Endothelial cell of umbilical vein (primary cell): Measurements from ENCODE around the gene LDLRAD3. TPM values are rescaled to one million over a fixed set of nuclear protein-coding genes. Genes with fewer than 3 reads are reported as not detected.

Experiments used
- BruUV-seq: library from RNA; stranded (reverse); fragments of 400-500 nt; replicated peaks from 2 replicates; lab custom pipeline; 2021; lab: Mats Ljungman, UMichigan
- CTCF ChIA-PET: fragments of 300-600, 350-600 bp; sonication (Branson Sonifier 250); formaldehyde crosslinking; loops from one replicate; lab custom pipeline; 2021; ENCODE audit warnings: antibody characterized with exemption, inconsistent platforms; lab: Charles Lee
- POLR2A ChIA-PET: fragments of 300-600, 350-600 bp; sonication (Branson Sonifier 250); formaldehyde crosslinking; loops from one replicate; lab custom pipeline; 2021; ENCODE audit warnings: antibody characterized with exemption, inconsistent platforms; lab: Charles Lee
- DNase-seq: peaks from one replicate; pipeline ENCODE4 v3.0.0-alpha.2; 2011; ENCODE audit warnings: low read depth, low spot score
- FAIRE-seq: peaks from 2 replicates; lab custom pipeline; 2011; peaks lifted over from hg19 to GRCh38; lab: Jason Lieb, UNC
- H2AFZ ChIP-seq: 2 replicates; pipeline ENCODE4 v1.6.0; 2012; ENCODE audit warnings: low read depth, low read length, control low read depth, inconsistent platforms
- H3K27ac ChIP-seq: 2 replicates; pipeline ENCODE4 v1.5.1; 2011; ENCODE audit warnings: low read depth, mild to moderate bottlenecking, control low read depth, low read length, moderate library complexity; ENCODE audit not compliant: insufficient read depth
- H3K27me3 ChIP-seq, 2 experiments: 2 replicates each; pipeline versions ENCODE4 v1.6.0 to v1.6.1; 2011; ENCODE audit warnings: low read length in 2 of 2, mixed read lengths in 1 of 2; ENCODE audit not compliant: control insufficient read depth in 2 of 2, insufficient read depth in 2 of 2
- H3K36me3 ChIP-seq, 2 experiments: 2 replicates in 1 of 2; 3 replicates in 1 of 2; pipeline ENCODE4 v1.5.1; 2011; ENCODE audit warnings: low read length in 2 of 2, mild to moderate bottlenecking in 1 of 2, moderate library complexity in 1 of 2; ENCODE audit not compliant: control insufficient read depth in 2 of 2, insufficient read depth in 2 of 2; ENCODE audit errors: extremely low read depth in 1 of 2
- H3K4me1 ChIP-seq: 3 replicates; pipeline ENCODE4 v1.5.1; 2011; ENCODE audit warnings: mild to moderate bottlenecking, low read length; ENCODE audit not compliant: control insufficient read depth, insufficient read depth; ENCODE audit errors: extremely low read depth
- H3K4me2 ChIP-seq: 2 replicates; pipeline ENCODE4 v1.6.1; 2011; ENCODE audit warnings: low read length, control low read depth, mixed read lengths; ENCODE audit not compliant: insufficient read depth
- H3K4me3 ChIP-seq, 3 experiments: fragments of 200-600 bp in 1 of 3; sonication (generic), shearing (Covaris generic) in 1 of 3; replicated peaks in 1 of 3; 2 replicates each; pipeline ENCODE4 v1.5.1; 2011 to 2016; ENCODE audit warnings: control low read depth in 3 of 3, low read length in 3 of 3, mild to moderate bottlenecking in 2 of 3, inconsistent platforms in 1 of 3, low read depth in 1 of 3, moderate library complexity in 1 of 3; ENCODE audit not compliant: insufficient read depth in 1 of 3
- H3K79me2 ChIP-seq: 2 replicates; pipeline ENCODE4 v1.6.0; 2012; ENCODE audit warnings: low read length, inconsistent platforms; ENCODE audit not compliant: control insufficient read depth, insufficient read depth
- H3K9ac ChIP-seq: replicated peaks from 2 replicates; pipeline ENCODE3; 2011; ENCODE audit warnings: low read length, control low read depth; ENCODE audit not compliant: insufficient read depth; ENCODE audit errors: extremely low read depth
- H3K9me1 ChIP-seq: replicated peaks from 3 replicates; pipeline ENCODE4 v1.6.0; 2011; ENCODE audit warnings: mild to moderate bottlenecking, low read length; ENCODE audit not compliant: control insufficient read depth, insufficient read depth; ENCODE audit errors: extremely low read depth
- H3K9me3 ChIP-seq: replicated peaks from 2 replicates; pipeline ENCODE4 v1.5.1; 2012; ENCODE audit warnings: low read length, inconsistent platforms; ENCODE audit not compliant: control insufficient read depth, insufficient read depth
- H4K20me1 ChIP-seq: replicated peaks from 2 replicates; pipeline ENCODE3; 2011; ENCODE audit warnings: mild to moderate bottlenecking, low read length; ENCODE audit not compliant: control insufficient read depth, insufficient read depth; ENCODE audit errors: extremely low read depth
- CTCF ChIP-seq, 2 donors: IDR thresholded peaks; 1 replicate in 1 of 2; 2 replicates in 1 of 2; pipeline ENCODE4 v1.5.1; 2011; ENCODE audit warnings: low read length in 2 of 2, mild to moderate bottlenecking in 2 of 2, moderate library complexity in 2 of 2, control low read depth in 1 of 2, inconsistent platforms in 1 of 2, low read depth in 1 of 2; ENCODE audit not compliant: insufficient read depth in 1 of 2; ENCODE audit errors: extremely low read depth in 1 of 2
- EZH2 ChIP-seq: IDR thresholded peaks from 2 replicates; pipeline ENCODE4 v1.6.1; 2012; ENCODE audit warnings: borderline replicate concordance, low read depth, mild to moderate bottlenecking, moderate library complexity, low read length, inconsistent platforms; ENCODE audit not compliant: severe bottlenecking
- FOS ChIP-seq: IDR thresholded peaks from 2 replicates; pipeline ENCODE4 v1.6.1; 2011; ENCODE audit warnings: mild to moderate bottlenecking, low read length, moderate library complexity, borderline replicate concordance; ENCODE audit not compliant: insufficient read depth
- GATA2 ChIP-seq: IDR thresholded peaks from 2 replicates; pipeline ENCODE4 v1.7.0; 2011; ENCODE audit warnings: low read depth, mild to moderate bottlenecking, moderate library complexity, mixed read lengths, low read length; ENCODE audit not compliant: insufficient read length, insufficient read depth
- JUN ChIP-seq: IDR thresholded peaks from 2 replicates; pipeline ENCODE4 v1.6.1; 2011; ENCODE audit warnings: borderline replicate concordance, low read depth; ENCODE audit not compliant: insufficient read length, insufficient read depth
- MAX ChIP-seq: IDR thresholded peaks from 2 replicates; pipeline ENCODE4 v1.6.1; 2011; ENCODE audit not compliant: insufficient read depth, insufficient read length
- MYC ChIP-seq: IDR thresholded peaks from one replicate; pipeline ENCODE4 v1.6.1; 2011; ENCODE audit warnings: mild to moderate bottlenecking, low read depth, low read length
- POLR2A ChIP-seq: IDR thresholded peaks from 2 replicates; pipeline ENCODE4 v1.6.1; 2012; ENCODE audit warnings: low read depth, mild to moderate bottlenecking, control low read depth, low read length
- POLR2AphosphoS5 ChIP-seq: IDR thresholded peaks from 2 replicates; pipeline ENCODE4 v1.6.1; 2012; ENCODE audit warnings: low read depth, mild to moderate bottlenecking, control low read depth, low read length, moderate library complexity; ENCODE audit not compliant: insufficient read depth
- dilution Hi-C: fragments of 300-500 bp; cut with MboI; formaldehyde crosslinking; loops from one replicate; pipeline ENCODE4 v1.15.0; 2019; ENCODE audit warnings: low sequenced_read_pairs; ENCODE audit not compliant: extremely low pct_ligation_motif_present
- intact Hi-C: fragments of 100-400 bp; cut with micrococcal nuclease; formaldehyde crosslinking; loops from one replicate; pipeline ENCODE4 v1.10.0; 2022
- polyA plus RNA-seq, 4 experiments: library from polyadenylated mRNA; depleted of rRNA in 3 of 4; stranded (reverse) in 3 of 4; unstranded in 1 of 4; fragments of >200 nt; gene quantifications; 2 replicates each; pipeline versions ENCODE4 v1.2.1 to v1.2.3, GENCODE V29; 2011 to 2012; ENCODE audit warnings: missing spikeins in 1 of 4
- total RNA-seq: library from RNA; stranded (reverse); gene quantifications from 2 replicates; pipeline ENCODE4 v1.2.3, GENCODE V29; 2021

Gene LDLRAD3
- total and polyA plus RNA-seq, 2 donors (not counting 3 experiments of a cell fraction or from before 2014, with no cell fraction given), result 17.9 to 25.1 TPM

- Histone ChIP-seq H2AFZ (no peak overlapping the region), H3K4me1 (peaks cover 13% of the 10 kb centered on the region), H4K20me1 (no peaks in the 10 kb centered on the region), H3K4me3 (no peak overlapping the region), H3K27ac (no peak overlapping the region), H3K9me1 (no peaks in the 10 kb centered on the region), H3K9ac (no peak overlapping the region), H3K4me2 (no peak overlapping the region), H3K79me2 (no peaks in the 10 kb centered on the region), H3K36me3 (peaks cover 0 to 2% of the 10 kb centered on the region in 2 experiments), H3K9me3 (no peaks in the 10 kb centered on the region), H3K27me3 (no peaks in the 10 kb centered on the region)
- TF ChIP-seq GATA2 (no peak), FOS (no peak), POLR2A (no peak)
- no peak for DNase-seq
- ChIA-PET POLR2A (no interaction called here), CTCF (no interaction called here)
- dilution Hi-C loops, result no loop called here
- intact Hi-C loops, result no loop called here
- no TSS peak for BruUV-seq
- FAIRE-seq, result no peak
These were observed 283.2 kb downstream of the LDLRAD3 start for GRCh38 chr11:36227044-36227443.

GRCh38 chr11:36228689-36229088 lies 284.8 kb downstream of the LDLRAD3 start:
- Histone ChIP-seq H3K9ac (no peak overlapping the region), H3K4me2 (no peak overlapping the region), H3K79me2 (no peaks in the 10 kb centered on the region), H3K36me3 (peaks cover 0 to 2% of the 10 kb centered on the region in 2 experiments), H3K27ac (no peak overlapping the region), H2AFZ (no peak overlapping the region), H3K4me1 (peaks cover 13% of the 10 kb centered on the region), H3K4me3 (no peak overlapping the region), H4K20me1 (no peaks in the 10 kb centered on the region), H3K9me3 (no peaks in the 10 kb centered on the region), H3K9me1 (no peaks in the 10 kb centered on the region), H3K27me3 (no peaks in the 10 kb centered on the region)
- dilution Hi-C loops (no loop called here), intact Hi-C loops (no loop called here)
- CTCF ChIA-PET, result interaction anchor here (1.3 kb wide), 1 partner anchor 97 kb away, joined by 3 read pairs; no protein-coding TSS in a partner anchor
- FAIRE-seq (no peak), DNase-seq (no peak)
- TF ChIP-seq POLR2A, result no peak
- no peak for TF ChIP-seq FOS
- no peak for TF ChIP-seq CTCF (IDR thresholded peaks at IDR 0.05; ENCODE audit: extremely low read depth in 1 of 2, insufficient read depth in 1 of 2, low read depth in 1 of 2, low read length in 2 of 2)
- TF ChIP-seq EZH2, result no peak
- no peak for TF ChIP-seq GATA2
- no peak for TF ChIP-seq JUN
- no peak for TF ChIP-seq MYC
- no peak for TF ChIP-seq POLR2AphosphoS5
- TF ChIP-seq MAX, result no peak
- no TSS peak for BruUV-seq
- POLR2A ChIA-PET, result no interaction called here
